K562 (cell line): ENCODE data around the gene KRT80. TPM values are rescaled to one million over a fixed set of nuclear protein-coding genes. Genes with fewer than 3 reads are reported as not detected.

Experiments used
- ARID1B ChIP-seq: fragments of 450-650 bp; IDR thresholded peaks from 2 replicates; pipeline ENCODE4 v1.6.1; 2016; ENCODE audit warnings: antibody characterized with exemption, mild to moderate bottlenecking, inconsistent platforms
- CHD7 ChIP-seq: fragments of 200-600 bp; sonication (generic); IDR thresholded peaks from one replicate; pipeline ENCODE4 v1.6.1; 2012; ENCODE audit warnings: mild to moderate bottlenecking, low read depth, low read length, inconsistent platforms
- DNMT1 ChIP-seq: fragments of 450-650 bp; IDR thresholded peaks from 2 replicates; pipeline ENCODE4 v1.6.1; 2016; ENCODE audit warnings: antibody characterized with exemption, mild to moderate bottlenecking
- MYNN ChIP-seq, 2 experiments: sonication (generic); formaldehyde crosslinking in 1 of 2; IDR thresholded peaks; 2 replicates each; pipeline versions ENCODE4 v1.5.0 to v1.6.1; 2016 to 2020; ENCODE audit warnings: antibody characterized with exemption in 1 of 2, missing genetic modification reagents in 1 of 2
- SMARCE1 ChIP-seq: fragments of 450-650 bp; IDR thresholded peaks from 2 replicates; pipeline ENCODE4 v1.7.1; 2016; ENCODE audit warnings: mild to moderate bottlenecking
- THRB ChIP-seq: fragments of 450-650 bp; formaldehyde crosslinking; conservative IDR thresholded peaks from 2 replicates; pipeline ENCODE4 v1.4.0; 2022; ENCODE audit warnings: mild to moderate bottlenecking, missing genetic modification characterization
- TOE1 ChIP-seq, 2 experiments: fragments of 450-650 bp in 1 of 2; sonication (generic) in 1 of 2; formaldehyde crosslinking in 1 of 2; IDR thresholded peaks; 2 replicates each; pipeline versions ENCODE4 v1.7.1 to v1.8.0; 2016 to 2022; ENCODE audit warnings: borderline replicate concordance in 2 of 2, mild to moderate bottlenecking in 2 of 2, antibody characterized with exemption in 1 of 2, inconsistent platforms in 1 of 2, low read depth in 1 of 2, missing genetic modification reagents in 1 of 2, moderate library complexity in 1 of 2
- ZBTB7A ChIP-seq: IDR thresholded peaks from 2 replicates; pipeline ENCODE4 v1.6.1; 2011; ENCODE audit warnings: low read depth, mild to moderate bottlenecking, low read length, moderate library complexity, borderline replicate concordance; ENCODE audit not compliant: control insufficient read depth
- ZKSCAN8 ChIP-seq: fragments of 200-800 bp; sonication (Bioruptor generic); IDR thresholded peaks from 2 replicates; pipeline ENCODE4 v1.6.1; 2016; ENCODE audit warnings: missing genetic modification characterization, missing compliant biosample characterization
- ZNF785 ChIP-seq: fragments of 250-450 bp; sonication (Bioruptor Pico); IDR thresholded peaks from 2 replicates; pipeline ENCODE4 v1.4.0; 2020; ENCODE audit warnings: mild to moderate bottlenecking
- polyA plus RNA-seq, 8 experiments: library from polyadenylated mRNA; depleted of rRNA in 4 of 8; stranded (reverse) in 5 of 8; unstranded in 3 of 8; fragments of >200 nt; fragmentation: Nextera tagmentation in 2 of 8; fragmentation: Illumina TruSeq in 1 of 8; extraction: Ambion mirVana in 2 of 8; extraction: Trizol in 1 of 8; gene quantifications; 2 replicates each; pipeline versions ENCODE4 v1.2.1 to v1.2.3, GENCODE V29; 2011 to 2014; ENCODE audit warnings: inconsistent platforms in 1 of 8, missing spikeins in 1 of 8
- total RNA-seq, 7 experiments: library from RNA; depleted of rRNA in 6 of 7; stranded (reverse); fragments of >200 nt in 6 of 7; fragmentation: Illumina TruSeq in 2 of 7; extraction: Trizol in 2 of 7; gene quantifications; 2 replicates each; pipeline versions ENCODE4 v1.2.1 to v1.2.3, GENCODE V29; 2011 to 2021; ENCODE audit warnings: low replicate concordance in 1 of 7
- TF ChIP-seq, protein P1 (sequence below): fragments of 250-450 bp; sonication (Bioruptor Pico); IDR thresholded peaks from 2 replicates; pipeline ENCODE4 v1.9.0; 2021; ENCODE audit warnings: mild to moderate bottlenecking

Gene KRT80
- total and polyA plus RNA-seq, 9 of the 15 experiments (the other 6 are each of a cell fraction or from before 2014, with no cell fraction given) = not detected

- no peak for TF ChIP-seq CHD7
- TF ChIP-seq DNMT1 = no peak
- TF ChIP-seq ZKSCAN8 (CRISPR knock-in tag) = no peak
- no peak for TF ChIP-seq SMARCE1
- TF ChIP-seq THRB (CRISPR knock-in tag) = no peak
- no peak for TF ChIP-seq TOE1 (IDR thresholded peaks at IDR 0.05; ENCODE audit: borderline replicate concordance)
- TF ChIP-seq TOE1 (CRISPR knock-in tag; IDR thresholded peaks at IDR 0.05; ENCODE audit: borderline replicate concordance, low read depth) = no peak
- TF ChIP-seq ZBTB7A = no peak
- TF ChIP-seq ARID1B = no peak
- TF ChIP-seq ZNF785 (CRISPR knock-in tag) = no peak
- TF ChIP-seq MYNN (IDR thresholded peaks at IDR 0.05) = no peak
- TF ChIP-seq MYNN (CRISPR knock-in tag; IDR thresholded peaks at IDR 0.05) = no peak
- TF ChIP-seq, protein P1, sequence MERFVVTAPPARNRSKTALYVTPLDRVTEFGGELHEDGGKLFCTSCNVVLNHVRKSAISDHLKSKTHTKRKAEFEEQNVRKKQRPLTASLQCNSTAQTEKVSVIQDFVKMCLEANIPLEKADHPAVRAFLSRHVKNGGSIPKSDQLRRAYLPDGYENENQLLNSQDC (CRISPR knock-in tag) = no peak
Observed at GRCh38 chr12:52137746-52138145, 54.1 kb downstream of the KRT80 start (continued).
